ENCODE results near the gene OGA.
A peak's percentile ranks its signal among the peaks of the same experiment; 100 is the strongest.

The OGA gene

GRCh38 chr10:101840741-101841453 lies 22.7 kb upstream of the OGA start:
- Mint-ChIP-seq H3K4me3 (peak overlapping the region; percentile 86 to 90), H3K27me3 (peaks cover 45% of the 10 kb centered on the region), H3K4me1 (peaks cover 63% of the 10 kb centered on the region), H3K9me3 (no peaks in the 10 kb centered on the region), H3K27ac (peak overlapping the region; percentile 50 to 66)
- ATAC-seq: peak; percentile 82
- DNase-seq: peak; percentile 83 to 84

GRCh38 chr10:101840102-101840684 lies 21.9 kb upstream of the OGA start:
- peak; percentile 10 for ATAC-seq
- peak overlapping the region; percentile 66 to 89 for H3K27ac Mint-ChIP-seq
- H3K9me3 Mint-ChIP-seq: no peaks in the 10 kb centered on the region
- peaks cover 70% of the 10 kb centered on the region for H3K4me1 Mint-ChIP-seq
- DNase-seq: no peak
- H3K4me3 Mint-ChIP-seq: peak overlapping the region; percentile 86 to 90
- peaks cover 44% of the 10 kb centered on the region for H3K27me3 Mint-ChIP-seq

GRCh38 chr10:101839416-101840063 lies 21.3 kb upstream of the OGA start:
- H3K4me3 Mint-ChIP-seq: peak overlapping the region; percentile 59 to 90
- peak; percentile 31 for ATAC-seq
- peak; percentile 58 to 59 for DNase-seq
- H3K9me3 Mint-ChIP-seq: no peaks in the 10 kb centered on the region
- H3K4me1 Mint-ChIP-seq: peaks cover 70% of the 10 kb centered on the region
- H3K27ac Mint-ChIP-seq: peak overlapping the region in 1 of 2 donors; percentile 54
- H3K27me3 Mint-ChIP-seq: peaks cover 37% of the 10 kb centered on the region

- peaks cover 32% of the 10 kb centered on the region for H3K27me3 Mint-ChIP-seq
- H3K4me3 Mint-ChIP-seq: peak overlapping the region; percentile 59 to 90
- H3K4me1 Mint-ChIP-seq: peaks cover 70% of the 10 kb centered on the region
- H3K9me3 Mint-ChIP-seq: no peaks in the 10 kb centered on the region
- ATAC-seq (no peak), DNase-seq (no peak)
- H3K27ac Mint-ChIP-seq: no peak overlapping the region
These were observed 20.8 kb upstream of the OGA start for GRCh38 chr10:101839002-101839401.

- DNase-seq: no peak
- ATAC-seq: no peak
- no peak overlapping the region for H3K4me3 Mint-ChIP-seq
- peaks cover 30% of the 10 kb centered on the region for H3K27me3 Mint-ChIP-seq
- peaks cover 70% of the 10 kb centered on the region for H3K4me1 Mint-ChIP-seq
- H3K27ac Mint-ChIP-seq: no peak overlapping the region
- H3K9me3 Mint-ChIP-seq: no peaks in the 10 kb centered on the region
These were observed 20.2 kb upstream of the OGA start for GRCh38 chr10:101838416-101838970.

GRCh38 chr10:101837748-101838147 lies 19.5 kb upstream of the OGA start:
- Mint-ChIP-seq H3K4me1 (peaks cover 70% of the 10 kb centered on the region), H3K27me3 (peaks cover 25% of the 10 kb centered on the region), H3K9me3 (no peaks in the 10 kb centered on the region), H3K27ac (no peak overlapping the region), H3K4me3 (no peak overlapping the region)
- ATAC-seq: no peak
- no peak for DNase-seq

GRCh38 chr10:101835362-101835761 lies 17.1 kb upstream of the OGA start:
- Mint-ChIP-seq H3K4me3 (no peak overlapping the region), H3K9me3 (no peaks in the 10 kb centered on the region)

GRCh38 chr10:101834341-101834740 lies 16.1 kb upstream of the OGA start:
- ATAC-seq (no peak), DNase-seq (no peak)
- Mint-ChIP-seq H3K9me3 (no peaks in the 10 kb centered on the region), H3K27ac (no peak overlapping the region), H3K4me1 (peaks cover 63% of the 10 kb centered on the region), H3K4me3 (peak overlapping the region in 1 of 2 donors; percentile 34), H3K27me3 (no peaks in the 10 kb centered on the region)

More at GRCh38 chr10:101835362-101835761, 17.1 kb upstream of the OGA start:
- Mint-ChIP-seq H3K27ac (no peak overlapping the region), H3K4me1 (peaks cover 65% of the 10 kb centered on the region), H3K27me3 (peaks cover 1% of the 10 kb centered on the region)
- DNase-seq (no peak), ATAC-seq (no peak)

GRCh38 chr10:101833466-101833865 lies 15.2 kb upstream of the OGA start:
- DNase-seq (no peak), ATAC-seq (no peak)
- Mint-ChIP-seq H3K9me3 (no peaks in the 10 kb centered on the region), H3K4me3 (no peak overlapping the region), H3K27ac (no peak overlapping the region), H3K27me3 (no peaks in the 10 kb centered on the region), H3K4me1 (peaks cover 60% of the 10 kb centered on the region)

- Mint-ChIP-seq H3K4me1 (peaks cover 60% of the 10 kb centered on the region), H3K27ac (no peak overlapping the region), H3K4me3 (no peak overlapping the region), H3K27me3 (no peaks in the 10 kb centered on the region), H3K9me3 (no peaks in the 10 kb centered on the region)
- ATAC-seq (no peak), DNase-seq (no peak)
These were observed 14.1 kb upstream of the OGA start for GRCh38 chr10:101832325-101832771.

GRCh38 chr10:101831169-101831811 lies 13.0 kb upstream of the OGA start:
- no peak for DNase-seq
- Mint-ChIP-seq H3K4me1 (peaks cover 60% of the 10 kb centered on the region), H3K4me3 (peak overlapping the region; percentile 88 to 92), H3K9me3 (no peaks in the 10 kb centered on the region), H3K27ac (peak overlapping the region; percentile 95 to 99), H3K27me3 (no peaks in the 10 kb centered on the region)
- ATAC-seq: no peak

GRCh38 chr10:101830322-101831168 lies 12.3 kb upstream of the OGA start:
- peaks cover 54% of the 10 kb centered on the region for H3K4me1 Mint-ChIP-seq
- no peaks in the 10 kb centered on the region for H3K27me3 Mint-ChIP-seq
- H3K27ac Mint-ChIP-seq: peak overlapping the region; percentile 95 to 99
- H3K9me3 Mint-ChIP-seq: no peaks in the 10 kb centered on the region
- DNase-seq (peak; percentile 86 to 88), ATAC-seq (peak; percentile 80)
- H3K4me3 Mint-ChIP-seq: peak overlapping the region; percentile 88 to 92

GRCh38 chr10:101829561-101830315 lies 11.5 kb upstream of the OGA start:
- H3K9me3 Mint-ChIP-seq: no peaks in the 10 kb centered on the region
- peaks cover 46% of the 10 kb centered on the region for H3K4me1 Mint-ChIP-seq
- peak overlapping the region; percentile 47 to 99 for H3K27ac Mint-ChIP-seq
- DNase-seq: peak; percentile 61 to 69
- H3K27me3 Mint-ChIP-seq: no peaks in the 10 kb centered on the region
- ATAC-seq: peak; percentile 41
- peak overlapping the region; percentile 88 to 92 for H3K4me3 Mint-ChIP-seq

All from stimulated activated naive CD8-positive, alpha-beta T cell treated with anti-CD3 and anti-CD28 coated beads, Interleukin-15, amount 100 ng/mL, for 72 hours (primary cell).